GM19372 (cell line): ENCODE data around the gene PARP12.

Experiments
- ATAC-seq: cut with Tn5 transposase; IDR thresholded peaks from one replicate; pipeline ENCODE4 v1.9.1; 2021; ENCODE audit warnings: mild to moderate bottlenecking, low read depth, moderate library complexity; ENCODE audit not compliant: unreplicated experiment

PARP12 gene

GRCh38 chr7:140018125-140019043, 44.4 kb downstream of the PARP12 start:
- ATAC-seq: no peak

DNA sequence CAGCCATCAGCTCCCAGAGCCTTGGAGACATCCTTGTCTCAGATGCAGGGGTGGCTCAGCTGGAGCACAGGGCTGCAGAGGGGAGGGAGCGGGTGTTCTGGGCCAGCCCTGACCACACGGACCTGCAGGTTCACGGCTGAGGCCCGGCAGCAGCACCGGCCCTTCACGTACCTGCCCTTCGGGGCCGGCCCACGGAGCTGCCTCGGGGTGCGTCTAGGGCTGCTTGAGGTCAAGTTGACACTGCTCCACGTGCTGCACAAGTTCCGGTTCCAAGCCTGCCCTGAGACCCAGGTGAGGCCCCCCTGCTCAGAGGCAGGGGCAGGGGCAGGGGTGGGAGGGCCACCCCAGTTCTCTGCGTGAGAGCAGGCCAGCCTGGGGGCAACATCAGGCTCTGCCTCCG, 45.2 kb downstream of the PARP12 start:
- ATAC-seq: no peak

GRCh38 chr7:140017034-140017433, 45.7 kb downstream of the PARP12 start:
- no peak for ATAC-seq

GRCh38 chr7:140016540-140016939, 46.2 kb downstream of the PARP12 start:
- ATAC-seq: no peak

GRCh38 chr7:140015471-140015970, 47.2 kb downstream of the PARP12 start:
- no peak for ATAC-seq

- no peak for ATAC-seq
Measured at GRCh38 chr7:140014123-140014522, 48.6 kb downstream of the PARP12 start.

GRCh38 chr7:140013676-140014075, 49.1 kb downstream of the PARP12 start:
- ATAC-seq: no peak

DNA sequence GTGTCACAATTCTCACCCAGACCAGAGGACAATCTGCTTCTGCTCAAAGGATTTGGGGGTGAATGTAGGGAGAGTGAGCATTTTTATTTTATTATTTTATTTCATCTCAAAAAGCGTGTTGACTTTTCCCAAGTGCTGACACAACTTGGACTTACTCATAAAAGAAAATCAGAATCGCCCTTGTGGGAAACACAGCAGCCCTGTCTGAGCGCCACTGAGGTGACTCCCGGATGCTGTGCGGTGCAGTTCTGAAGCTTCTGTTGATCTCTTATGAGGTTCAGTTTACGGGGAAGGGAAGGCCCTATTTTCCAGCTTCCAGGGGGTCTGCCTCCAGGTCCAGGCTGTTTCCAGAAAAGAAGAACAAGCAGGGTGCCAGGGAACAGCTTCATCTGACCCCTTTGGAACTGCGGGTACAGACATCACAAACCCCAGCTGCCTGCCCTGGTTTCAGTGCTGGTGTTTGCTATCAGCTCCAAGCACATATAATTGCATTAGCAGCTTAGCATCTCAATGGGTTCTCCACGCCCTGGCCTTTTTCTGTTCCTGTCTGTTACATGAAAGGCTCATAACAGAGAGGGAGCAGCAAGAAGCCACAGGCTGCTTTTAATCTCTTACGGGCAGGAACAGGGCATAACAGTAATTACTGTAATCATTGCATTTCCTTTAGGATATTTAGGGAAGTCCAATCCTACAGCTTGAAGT, 52.4 kb downstream of the PARP12 start:
- ATAC-seq: no peak

GRCh38 chr7:140009735-140010134, 53.0 kb downstream of the PARP12 start:
- ATAC-seq: no peak

DNA sequence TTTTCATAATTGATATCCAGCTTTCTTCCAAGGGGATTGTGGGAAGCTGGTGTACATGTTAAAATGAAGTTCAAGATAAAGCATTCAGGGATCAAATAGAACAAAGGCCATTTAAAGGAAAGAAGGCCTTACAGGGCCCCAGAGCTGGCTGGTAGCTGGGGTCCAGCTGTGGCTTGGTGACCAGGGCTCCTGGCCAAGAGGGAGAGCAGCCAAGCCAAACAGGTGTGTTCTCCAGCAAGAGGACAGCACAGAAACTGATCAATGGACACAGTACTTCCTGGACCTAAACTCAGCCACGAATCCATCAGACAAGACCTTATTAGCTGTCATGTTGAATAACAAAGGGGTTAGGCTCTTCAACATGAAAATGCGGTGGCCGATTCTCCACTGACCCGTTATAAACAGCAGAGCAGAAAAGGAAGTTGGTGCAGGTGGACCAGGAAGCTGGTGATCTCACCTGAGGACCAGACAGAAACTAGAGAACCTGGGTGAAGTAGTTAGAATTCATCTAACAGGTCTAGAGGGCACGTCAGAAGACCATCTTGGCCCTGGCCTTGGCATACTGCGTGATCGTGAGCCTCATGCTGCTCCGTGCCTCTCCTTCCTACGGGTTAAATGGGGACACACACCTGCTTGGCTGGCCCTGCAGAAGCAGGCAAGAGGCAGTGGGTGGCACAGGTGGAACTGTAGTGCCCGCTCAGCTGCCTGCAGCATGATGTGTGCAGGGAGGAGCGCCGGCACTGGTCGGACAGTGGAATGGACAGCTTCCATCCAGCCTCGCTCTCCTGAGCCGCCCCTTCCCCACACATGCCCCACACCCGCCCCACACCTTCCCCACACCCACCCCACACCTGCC, 53.8 kb downstream of the PARP12 start:
- no peak for ATAC-seq

DNA sequence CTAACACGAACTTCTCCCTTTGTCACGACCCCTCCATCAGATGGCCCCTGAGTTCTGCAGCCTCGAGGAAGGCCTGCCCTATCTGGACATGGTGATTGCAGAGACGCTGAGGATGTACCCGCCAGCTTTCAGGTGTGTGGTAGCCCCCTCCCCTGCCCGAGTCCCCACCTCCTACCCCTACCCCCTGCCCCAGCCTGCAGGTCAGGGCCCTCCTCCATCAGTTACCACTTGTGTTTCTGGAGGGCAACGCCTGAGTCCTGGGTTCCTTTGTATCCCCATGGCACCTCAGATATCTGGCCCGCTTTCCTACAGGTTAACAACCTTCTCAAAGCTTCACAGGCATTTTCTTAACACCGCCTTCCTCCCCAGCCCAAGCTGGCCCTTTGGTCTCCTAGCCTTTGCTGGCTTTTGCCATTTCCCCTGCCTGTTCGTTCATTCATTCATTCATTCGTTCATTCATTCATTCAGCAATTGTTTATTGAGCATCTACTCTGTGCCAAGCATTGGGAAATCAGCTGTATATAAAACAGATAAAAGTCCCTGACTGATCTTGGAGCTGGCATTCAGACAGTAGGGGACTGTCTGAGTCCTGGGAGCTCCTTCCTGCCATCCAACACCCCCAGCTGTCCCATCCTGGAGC, 55.6 kb downstream of the PARP12 start:
- ATAC-seq: no peak

- ATAC-seq: no peak
Measured at GRCh38 chr7:140006600-140006999, 56.2 kb downstream of the PARP12 start.

DNA sequence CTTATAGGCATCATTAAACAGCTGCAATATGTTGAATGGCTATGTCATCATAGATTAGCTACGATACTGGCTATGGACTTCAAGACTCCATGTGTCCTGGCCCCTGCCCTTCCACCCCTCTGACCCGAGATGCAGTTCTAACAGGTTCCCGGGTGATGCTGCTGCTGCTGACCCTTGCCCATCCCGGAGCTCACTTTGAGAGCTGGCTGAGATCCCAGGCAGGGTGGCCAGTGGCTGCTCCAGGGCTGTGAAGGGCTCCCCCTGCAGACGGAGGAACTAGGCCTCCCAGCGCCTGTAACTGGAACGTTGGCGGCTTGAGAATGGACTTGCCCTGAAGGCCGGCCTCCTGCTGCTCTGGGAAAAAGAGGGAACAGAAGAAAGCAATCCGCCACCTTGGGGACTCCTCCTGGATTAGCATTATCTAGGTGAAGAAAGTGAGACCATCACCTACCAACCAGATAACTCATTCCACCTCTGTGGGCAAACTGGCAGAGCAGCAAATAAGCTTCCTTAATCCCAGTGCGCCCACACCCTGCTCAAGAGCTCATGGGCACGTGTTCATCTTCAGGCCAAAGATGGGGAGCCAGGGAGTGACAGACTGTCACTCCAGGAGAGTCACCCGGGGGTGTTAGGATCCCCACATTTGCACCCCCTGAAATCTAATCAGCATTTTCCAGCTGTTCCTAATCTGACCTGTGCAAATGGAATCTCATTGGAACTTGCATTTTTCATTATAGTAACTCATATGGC, 56.8 kb downstream of the PARP12 start:
- ATAC-seq: no peak

DNA sequence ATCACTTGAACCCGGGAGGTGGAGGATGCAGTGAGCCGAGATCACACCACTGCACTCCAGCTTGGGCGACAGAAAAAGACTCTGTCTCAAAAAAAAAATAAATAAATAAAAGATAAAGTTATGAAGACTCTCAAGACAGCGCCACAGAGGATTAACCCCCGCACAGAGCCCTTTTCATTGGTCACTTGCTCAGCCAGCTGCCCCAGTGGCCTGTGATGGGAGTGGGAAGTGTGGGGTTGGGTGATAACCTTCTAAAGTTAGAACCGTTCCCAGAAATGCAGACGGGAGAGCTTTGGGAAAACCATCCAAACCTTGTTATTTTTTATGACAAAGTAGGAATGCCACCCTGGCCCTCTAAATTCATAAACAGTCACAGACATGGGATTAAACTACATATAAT, 57.4 kb downstream of the PARP12 start:
- ATAC-seq: no peak

DNA sequence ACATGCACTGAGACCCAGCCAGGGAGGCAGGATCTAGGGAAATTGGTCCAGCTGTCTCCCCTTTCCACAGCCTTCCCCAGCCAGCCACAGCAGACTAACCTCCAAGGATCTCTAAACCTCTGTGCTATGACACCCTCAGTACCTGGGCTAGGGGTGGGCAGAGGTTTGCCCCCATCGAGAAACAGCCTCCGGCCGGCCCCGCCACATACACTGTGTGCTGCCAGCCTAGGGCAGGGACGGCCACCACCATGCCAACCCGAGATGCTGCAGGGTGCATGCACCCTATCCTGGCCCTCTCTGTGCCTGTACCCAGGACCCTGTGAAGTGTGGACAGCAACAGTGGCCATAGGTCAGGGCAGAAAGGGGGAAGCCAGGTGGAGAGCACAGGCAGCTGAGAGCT, 58.1 kb downstream of the PARP12 start:
- no peak for ATAC-seq

GRCh38 chr7:140003913-140004382, 58.8 kb downstream of the PARP12 start:
- no peak for ATAC-seq

DNA sequence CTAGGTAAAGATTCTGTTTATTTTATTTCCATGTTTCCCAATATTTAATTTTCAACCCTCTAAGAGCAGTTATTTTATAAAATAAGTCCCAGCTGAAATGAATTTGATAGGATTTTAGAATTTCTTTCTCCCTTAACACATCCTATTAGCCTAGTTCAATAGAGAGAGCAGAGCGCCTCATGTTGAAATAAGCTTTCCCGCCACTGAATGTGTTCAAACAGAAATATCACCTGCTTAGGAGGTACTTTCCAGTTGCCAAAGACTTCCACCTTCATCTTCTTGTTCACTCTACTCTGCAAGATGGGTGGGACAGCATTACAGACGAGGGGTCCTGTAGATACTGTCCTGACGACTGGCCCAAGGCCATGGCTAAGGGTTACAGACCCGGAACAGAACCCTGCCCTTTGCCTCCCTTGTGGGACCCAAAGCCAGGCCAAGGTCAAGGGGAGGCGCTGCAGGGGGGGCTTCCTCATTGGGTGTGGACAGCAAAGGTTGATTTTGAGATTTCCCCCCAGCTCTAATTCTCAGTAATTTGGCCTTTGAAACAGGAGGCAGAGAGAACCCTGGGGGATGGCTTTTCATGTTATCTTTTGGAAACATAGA, 62.0 kb downstream of the PARP12 start:
- no peak for ATAC-seq

DNA sequence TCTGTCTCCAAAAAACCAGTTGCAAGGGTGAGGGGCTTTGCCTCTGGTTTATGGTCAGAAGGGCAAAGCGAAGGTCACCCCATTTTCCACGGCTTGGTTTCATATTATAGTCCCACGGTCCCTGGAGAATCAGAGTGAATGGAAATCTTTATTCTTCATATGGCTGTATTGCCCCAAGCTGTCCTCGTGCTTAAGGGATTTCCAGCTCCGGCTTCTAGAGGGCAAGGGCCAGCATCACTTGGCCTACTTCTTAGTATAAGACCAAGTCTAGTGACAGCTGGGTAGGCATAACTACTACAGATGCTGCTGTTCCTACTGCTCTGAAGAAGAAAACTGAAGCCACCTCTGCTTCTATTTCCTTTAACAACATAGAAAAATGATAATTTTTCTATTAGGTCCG, 63.2 kb downstream of the PARP12 start:
- ATAC-seq: no peak

- no peak for ATAC-seq
Measured at GRCh38 chr7:139998572-139998971, 64.2 kb downstream of the PARP12 start.
